Activated CD4-positive, alpha-beta T cell treated with anti-CD3 and anti-CD28 coated beads for 36 hours (primary cell): Measurements from ENCODE around the gene CNTN1. TPM values are rescaled to one million over a fixed set of nuclear protein-coding genes. Genes with fewer than 3 reads are reported as not detected.
"Not testable (repeated sequence)": the region's sequence is repeated elsewhere in the genome, so short reads cannot be mapped to it uniquely, and the experiment has no call there.

Experiments
- ATAC-seq: fragments of 200-7000 bp; cut with Tn5 transposase; one replicate; pipeline ENCODE4 v1.10.0; 2021; ENCODE audit warnings: mild to moderate bottlenecking, moderate library complexity
- CTCF ChIA-PET: fragments of 350-600 bp; sonication (Branson Sonifier 250); formaldehyde crosslinking; loops from one replicate; lab custom pipeline; 2021; ENCODE audit warnings: antibody characterized with exemption; lab: Charles Lee
- POLR2A ChIA-PET: fragments of 350-600 bp; sonication (Branson Sonifier 250); formaldehyde crosslinking; loops from one replicate; lab custom pipeline; 2021; ENCODE audit warnings: antibody characterized with exemption, inconsistent platforms; lab: Charles Lee
- DNase-seq: peaks from one replicate; pipeline ENCODE4 v3.0.0-alpha.2; 2020
- H3K27ac Mint-ChIP-seq: one replicate; pipeline ENCODE4 v1.8.0; 2021; ENCODE audit warnings: mixed read lengths
- H3K27me3 Mint-ChIP-seq: one replicate; pipeline ENCODE4 v1.8.0; 2021; ENCODE audit warnings: mixed read lengths
- H3K36me3 Mint-ChIP-seq: one replicate; pipeline ENCODE4 v1.8.0; 2021; ENCODE audit warnings: low read depth, mixed read lengths
- H3K4me1 Mint-ChIP-seq: one replicate; pipeline ENCODE4 v1.8.0; 2021; ENCODE audit warnings: mixed read lengths
- H3K4me3 Mint-ChIP-seq: one replicate; pipeline ENCODE4 v1.8.0; 2021; ENCODE audit warnings: mild to moderate bottlenecking, moderate library complexity, mixed read lengths
- H3K9me3 Mint-ChIP-seq: one replicate; pipeline ENCODE4 v1.8.0; 2021; ENCODE audit warnings: low read depth, mixed read lengths
- intact Hi-C, 2 experiments: fragments of 100-400 bp; cut with DNase I in 1 of 2; cut with micrococcal nuclease in 1 of 2; formaldehyde crosslinking; loops; one replicate each; pipeline versions ENCODE4 v1.14.2 to v1.15.1; 2022 to 2024; cut with DNase I, micrococcal nuclease
- total RNA-seq, 2 experiments: library from RNA; stranded (reverse); gene quantifications; one replicate each; pipeline ENCODE4 v1.2.3, GENCODE V29; 2021

Gene CNTN1
- total RNA-seq, 2 experiments from 2014 or later, result not detected

- intact Hi-C loops, result no loop called here
Observed at GRCh38 chr12:40714636-40715035, 22.4 kb downstream of the CNTN1 start.

DNA sequence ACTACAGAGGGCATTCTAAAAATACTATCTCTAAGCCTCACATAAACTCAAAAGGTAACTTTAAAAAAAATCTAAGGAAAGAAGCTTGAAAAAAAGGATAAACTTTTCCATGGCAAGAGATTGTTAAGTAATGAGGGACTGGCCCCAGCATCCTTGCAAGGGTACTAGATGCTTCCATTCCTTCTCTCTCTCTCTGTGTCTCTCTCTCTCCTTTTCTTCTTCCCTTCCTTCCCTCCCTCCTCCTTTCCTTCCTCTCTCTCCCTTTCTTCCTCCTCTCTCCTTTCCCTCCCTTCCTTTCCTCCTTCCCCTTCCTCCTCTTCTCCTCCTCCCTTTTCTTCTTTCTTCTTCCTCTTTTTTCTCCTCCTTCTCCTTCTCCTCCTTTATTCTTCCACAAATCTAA, 23.8 kb downstream of the CNTN1 start:
- Mint-ChIP-seq H3K27ac (no peak overlapping the region), H3K4me3 (no peak overlapping the region), H3K4me1 (no peaks in the 10 kb centered on the region), H3K36me3 (no peaks in the 10 kb centered on the region), H3K9me3 (peaks cover 2% of the 10 kb centered on the region), H3K27me3 (no peaks in the 10 kb centered on the region)
- intact Hi-C loops, result no loop called here
- DNase-seq (no peak), ATAC-seq (no peak)
- ChIA-PET CTCF (interaction anchor here (0.9 kb wide), 1 partner anchor 13 kb away, joined by 3 read pairs; no protein-coding TSS in a partner anchor), POLR2A (no interaction called here)

More at GRCh38 chr12:40714636-40715035, 22.4 kb downstream of the CNTN1 start:
- Mint-ChIP-seq H3K4me3 (no peak overlapping the region), H3K4me1 (no peaks in the 10 kb centered on the region), H3K27me3 (no peaks in the 10 kb centered on the region), H3K9me3 (peaks cover 2% of the 10 kb centered on the region), H3K27ac (no peak overlapping the region), H3K36me3 (no peaks in the 10 kb centered on the region)
- ATAC-seq (no peak), DNase-seq (no peak)
- ChIA-PET POLR2A (no interaction called here), CTCF (no interaction called here)

- CTCF ChIA-PET, result no interaction called here
- H3K36me3 Mint-ChIP-seq, result no peaks in the 10 kb centered on the region
Observed at GRCh38 chr12:40717576-40717975, 25.3 kb downstream of the CNTN1 start.

GRCh38 chr12:40718878-40719372, 26.7 kb downstream of the CNTN1 start:
- Mint-ChIP-seq H3K27ac (no peak overlapping the region), H3K36me3 (no peaks in the 10 kb centered on the region), H3K4me1 (no peaks in the 10 kb centered on the region), H3K4me3 (no peak overlapping the region), H3K9me3 (no peaks in the 10 kb centered on the region), H3K27me3 (no peaks in the 10 kb centered on the region)
- CTCF ChIA-PET, result no interaction called here
- ATAC-seq, result no peak
- no peak for DNase-seq
- POLR2A ChIA-PET, result no interaction called here
- intact Hi-C loops, result no loop called here

More at GRCh38 chr12:40717576-40717975, 25.3 kb downstream of the CNTN1 start:
- intact Hi-C loops, result no loop called here
- Mint-ChIP-seq H3K27me3 (no peaks in the 10 kb centered on the region), H3K4me1 (no peaks in the 10 kb centered on the region), H3K9me3 (peaks cover 2% of the 10 kb centered on the region), H3K27ac (no peak overlapping the region), H3K4me3 (no peak overlapping the region)
- no peak for ATAC-seq
- POLR2A ChIA-PET, result no interaction called here
- DNase-seq, result no peak

- H3K36me3 Mint-ChIP-seq, result no peaks in the 10 kb centered on the region
- H3K27ac Mint-ChIP-seq, result no peak overlapping the region
- POLR2A ChIA-PET, result no interaction called here
- ATAC-seq (no peak), DNase-seq (no peak)
- CTCF ChIA-PET, result no interaction called here
- no peaks in the 10 kb centered on the region for H3K9me3 Mint-ChIP-seq
- no peaks in the 10 kb centered on the region for H3K4me1 Mint-ChIP-seq
- no peak overlapping the region for H3K4me3 Mint-ChIP-seq
- H3K27me3 Mint-ChIP-seq, result no peaks in the 10 kb centered on the region
- intact Hi-C loops, result no loop called here
Observed at GRCh38 chr12:40723001-40723400, 30.8 kb downstream of the CNTN1 start.

GRCh38 chr12:40726366-40726765, 34.1 kb downstream of the CNTN1 start:
- no peaks in the 10 kb centered on the region for H3K36me3 Mint-ChIP-seq
- CTCF ChIA-PET, result no interaction called here
- DNase-seq, result no peak

DNA sequence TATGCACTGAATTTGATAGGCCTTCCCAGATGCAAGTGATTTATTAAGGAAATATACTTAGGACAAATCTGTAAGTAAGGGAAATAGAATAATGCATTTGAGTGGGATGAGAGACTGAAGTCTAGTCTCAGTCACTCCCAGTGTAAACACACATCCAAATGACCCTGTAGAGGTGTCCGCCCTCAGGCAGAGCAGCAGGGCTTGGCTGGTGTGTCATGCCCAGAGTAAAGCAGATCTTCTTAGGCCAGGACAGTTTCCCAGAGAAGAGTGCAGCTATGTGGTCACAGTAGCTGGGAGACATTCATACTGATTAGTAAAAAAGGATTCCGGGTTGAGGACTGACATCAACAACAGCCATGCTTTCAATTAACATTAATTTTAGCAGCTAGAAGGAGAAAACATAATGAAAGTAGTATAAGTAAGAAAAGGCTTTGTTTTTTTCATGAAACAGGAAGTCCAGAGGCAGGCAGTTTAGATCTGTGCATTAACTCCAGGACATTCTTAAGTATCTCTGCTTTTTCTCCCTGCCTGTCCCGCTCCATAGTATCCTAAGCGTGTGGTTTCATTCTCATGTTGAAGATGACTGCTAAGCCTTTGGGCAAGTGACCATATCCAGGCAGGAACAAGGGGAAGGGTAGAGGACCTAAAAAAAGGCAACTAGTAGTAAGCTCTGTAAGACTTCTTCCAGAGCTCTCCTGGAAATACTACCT, 35.7 kb downstream of the CNTN1 start:
- intact Hi-C loops, result no loop called here
- H3K36me3 Mint-ChIP-seq, result no peaks in the 10 kb centered on the region
- no peak overlapping the region for H3K27ac Mint-ChIP-seq
- ChIA-PET POLR2A (no interaction called here), CTCF (interaction anchor here (0.6 kb wide), 1 partner anchor 514 kb away, joined by 3 read pairs; no protein-coding TSS in a partner anchor)
- no peaks in the 10 kb centered on the region for H3K27me3 Mint-ChIP-seq
- no peak for DNase-seq
- no peaks in the 10 kb centered on the region for H3K4me1 Mint-ChIP-seq
- no peaks in the 10 kb centered on the region for H3K9me3 Mint-ChIP-seq
- ATAC-seq, result no peak
- H3K4me3 Mint-ChIP-seq, result no peak overlapping the region

More at GRCh38 chr12:40726366-40726765, 34.1 kb downstream of the CNTN1 start:
- intact Hi-C loops, result no loop called here
- Mint-ChIP-seq H3K9me3 (no peaks in the 10 kb centered on the region), H3K27me3 (no peaks in the 10 kb centered on the region), H3K4me3 (no peak overlapping the region), H3K27ac (no peak overlapping the region), H3K4me1 (no peaks in the 10 kb centered on the region)
- ATAC-seq, result no peak
- POLR2A ChIA-PET, result no interaction called here

DNA sequence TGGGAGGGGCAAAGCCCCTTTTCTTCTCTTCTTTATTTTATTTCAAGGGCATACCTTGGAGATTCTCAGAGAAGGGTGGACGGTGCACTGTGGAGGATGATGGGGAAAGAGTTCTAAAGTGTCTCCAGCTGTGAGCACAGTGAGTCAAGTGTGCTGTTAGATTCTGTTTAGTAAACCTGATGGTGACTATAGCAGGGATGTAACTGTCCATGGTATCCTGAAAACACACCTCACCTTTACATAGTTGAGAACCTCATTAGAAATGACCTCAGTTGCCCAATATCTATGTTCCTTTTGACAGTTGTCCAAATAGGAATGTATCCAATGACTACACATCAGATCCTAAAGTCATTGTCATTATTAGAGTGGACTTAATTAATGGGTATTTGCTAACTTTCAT, 38.0 kb downstream of the CNTN1 start:
- H3K27ac Mint-ChIP-seq, result no peak overlapping the region
- intact Hi-C loops, result no loop called here
- CTCF ChIA-PET, result no interaction called here
- H3K4me3 Mint-ChIP-seq, result no peak overlapping the region
- no peak for DNase-seq
- no peaks in the 10 kb centered on the region for H3K9me3 Mint-ChIP-seq
- no peaks in the 10 kb centered on the region for H3K36me3 Mint-ChIP-seq
- no peak for ATAC-seq
- no peaks in the 10 kb centered on the region for H3K27me3 Mint-ChIP-seq
- POLR2A ChIA-PET, result no interaction called here
- no peaks in the 10 kb centered on the region for H3K4me1 Mint-ChIP-seq

- Mint-ChIP-seq H3K9me3 (no peaks in the 10 kb centered on the region), H3K27ac (no peak overlapping the region), H3K36me3 (no peaks in the 10 kb centered on the region), H3K27me3 (no peaks in the 10 kb centered on the region), H3K4me1 (no peaks in the 10 kb centered on the region), H3K4me3 (no peak overlapping the region)
- ChIA-PET CTCF (no interaction called here), POLR2A (interaction anchor here (0.5 kb wide), 1 partner anchor 567 kb away, joined by 3 read pairs; no protein-coding TSS in a partner anchor)
- ATAC-seq, result no peak
- DNase-seq, result no peak
- intact Hi-C loops, result no loop called here
Observed at GRCh38 chr12:40733871-40734270, 41.6 kb downstream of the CNTN1 start.

- no peak for ATAC-seq
- no peaks in the 10 kb centered on the region for H3K4me1 Mint-ChIP-seq
- no peaks in the 10 kb centered on the region for H3K27me3 Mint-ChIP-seq
- ChIA-PET POLR2A (no interaction called here), CTCF (no interaction called here)
- no peak overlapping the region for H3K27ac Mint-ChIP-seq
- intact Hi-C loops, result no loop called here
- DNase-seq, result no peak
- H3K36me3 Mint-ChIP-seq, result no peaks in the 10 kb centered on the region
- no peaks in the 10 kb centered on the region for H3K9me3 Mint-ChIP-seq
- H3K4me3 Mint-ChIP-seq, result no peak overlapping the region
Observed at GRCh38 chr12:40734276-40734675, 42.0 kb downstream of the CNTN1 start.

GRCh38 chr12:40735551-40736230, 43.5 kb downstream of the CNTN1 start:
- Mint-ChIP-seq H3K36me3 (no peaks in the 10 kb centered on the region), H3K27me3 (no peaks in the 10 kb centered on the region), H3K4me1 (no peaks in the 10 kb centered on the region), H3K27ac (no peak overlapping the region), H3K4me3 (no peak overlapping the region), H3K9me3 (peaks cover under 1% of the 10 kb centered on the region)
- POLR2A ChIA-PET, result no interaction called here
- ATAC-seq (no peak), DNase-seq (no peak)
- CTCF ChIA-PET, result no interaction called here
- intact Hi-C loops, result no loop called here

DNA sequence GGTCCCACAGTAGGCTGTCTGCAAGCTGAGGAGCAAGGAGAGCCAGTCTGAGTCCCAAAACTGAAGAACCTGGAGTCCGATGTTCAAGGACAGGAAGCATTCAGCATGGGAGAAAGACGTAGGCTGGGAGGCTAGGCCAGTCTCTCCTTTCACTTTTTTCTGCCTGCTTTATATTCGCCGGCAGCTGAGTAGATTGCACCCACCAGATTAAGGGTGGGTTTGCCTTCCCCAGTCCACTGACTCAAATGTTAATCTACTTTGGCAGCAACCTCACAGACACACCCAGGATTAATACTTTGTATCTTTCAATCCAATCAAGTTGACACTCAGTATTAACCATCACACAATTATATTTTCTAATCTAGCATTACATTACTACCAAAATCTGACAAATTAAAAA, 45.2 kb downstream of the CNTN1 start:
- POLR2A ChIA-PET, ATAC-seq, intact Hi-C loops, H3K36me3 Mint-ChIP-seq, H3K27ac Mint-ChIP-seq, H3K9me3 Mint-ChIP-seq, H3K4me3 Mint-ChIP-seq, H3K27me3 Mint-ChIP-seq, H3K4me1 Mint-ChIP-seq, DNase-seq: not testable (repeated sequence)
- CTCF ChIA-PET, result interaction anchor here (0.7 kb wide), 1 partner anchor 35 kb away, joined by 3 read pairs; no protein-coding TSS in a partner anchor
